ENCODE data around the gene DYNC2I2. TPM values are rescaled to one million over a fixed set of nuclear protein-coding genes. Genes with fewer than 3 reads are reported as not detected.

DYNC2I2 gene
- total and polyA plus RNA-seq, 10 of the 15 experiments (the other 5 are each of a cell fraction or from before 2014, with no cell fraction given), result 0.89 to 118 (median 47.9) TPM

DNA sequence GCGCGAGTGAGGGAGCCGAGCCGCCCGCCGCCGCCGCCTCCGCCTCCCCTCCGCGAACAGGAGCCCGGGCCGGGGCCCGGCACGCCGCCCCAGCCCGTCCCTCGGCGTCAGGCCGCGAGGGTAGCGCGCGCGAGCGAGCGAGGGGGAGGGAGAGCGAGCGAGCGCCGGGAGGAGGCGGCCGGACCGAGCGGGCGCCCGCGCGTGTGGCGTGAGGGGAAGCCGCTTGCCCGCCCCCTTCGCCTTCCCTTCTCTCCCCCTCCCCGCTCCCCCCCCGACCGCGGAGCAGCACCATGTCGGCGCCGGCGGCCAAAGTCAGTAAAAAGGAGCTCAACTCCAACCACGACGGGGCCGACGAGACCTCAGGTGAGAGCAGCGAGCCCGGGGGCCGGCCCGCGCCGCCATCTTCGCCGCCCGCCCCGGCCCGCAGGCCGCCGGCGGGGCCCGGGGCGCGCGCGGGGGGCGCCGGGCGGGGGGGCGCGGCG, 32.7 kb upstream of the DYNC2I2 start (continued):
- TF ChIP-seq MEF2B (IDR thresholded peaks at IDR 0.05; ENCODE audit: partially characterized antibody, poor library complexity, severe bottlenecking) (no peak), CREB1 (IDR thresholded peaks at IDR 0.05; ENCODE audit: low read depth) (no peak)
- TF ChIP-seq, protein P1, sequence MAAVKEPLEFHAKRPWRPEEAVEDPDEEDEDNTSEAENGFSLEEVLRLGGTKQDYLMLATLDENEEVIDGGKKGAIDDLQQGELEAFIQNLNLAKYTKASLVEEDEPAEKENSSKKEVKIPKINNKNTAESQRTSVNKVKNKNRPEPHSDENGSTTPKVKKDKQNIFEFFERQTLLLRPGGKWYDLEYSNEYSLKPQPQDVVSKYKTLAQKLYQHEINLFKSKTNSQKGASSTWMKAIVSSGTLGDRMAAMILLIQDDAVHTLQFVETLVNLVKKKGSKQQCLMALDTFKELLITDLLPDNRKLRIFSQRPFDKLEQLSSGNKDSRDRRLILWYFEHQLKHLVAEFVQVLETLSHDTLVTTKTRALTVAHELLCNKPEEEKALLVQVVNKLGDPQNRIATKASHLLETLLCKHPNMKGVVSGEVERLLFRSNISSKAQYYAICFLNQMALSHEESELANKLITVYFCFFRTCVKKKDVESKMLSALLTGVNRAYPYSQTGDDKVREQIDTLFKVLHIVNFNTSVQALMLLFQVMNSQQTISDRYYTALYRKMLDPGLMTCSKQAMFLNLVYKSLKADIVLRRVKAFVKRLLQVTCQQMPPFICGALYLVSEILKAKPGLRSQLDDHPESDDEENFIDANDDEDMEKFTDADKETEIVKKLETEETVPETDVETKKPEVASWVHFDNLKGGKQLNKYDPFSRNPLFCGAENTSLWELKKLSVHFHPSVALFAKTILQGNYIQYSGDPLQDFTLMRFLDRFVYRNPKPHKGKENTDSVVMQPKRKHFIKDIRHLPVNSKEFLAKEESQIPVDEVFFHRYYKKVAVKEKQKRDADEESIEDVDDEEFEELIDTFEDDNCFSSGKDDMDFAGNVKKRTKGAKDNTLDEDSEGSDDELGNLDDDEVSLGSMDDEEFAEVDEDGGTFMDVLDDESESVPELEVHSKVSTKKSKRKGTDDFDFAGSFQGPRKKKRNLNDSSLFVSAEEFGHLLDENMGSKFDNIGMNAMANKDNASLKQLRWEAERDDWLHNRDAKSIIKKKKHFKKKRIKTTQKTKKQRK (IDR thresholded peaks at IDR 0.05; ENCODE audit: low read depth, low read length), result no peak

DNA sequence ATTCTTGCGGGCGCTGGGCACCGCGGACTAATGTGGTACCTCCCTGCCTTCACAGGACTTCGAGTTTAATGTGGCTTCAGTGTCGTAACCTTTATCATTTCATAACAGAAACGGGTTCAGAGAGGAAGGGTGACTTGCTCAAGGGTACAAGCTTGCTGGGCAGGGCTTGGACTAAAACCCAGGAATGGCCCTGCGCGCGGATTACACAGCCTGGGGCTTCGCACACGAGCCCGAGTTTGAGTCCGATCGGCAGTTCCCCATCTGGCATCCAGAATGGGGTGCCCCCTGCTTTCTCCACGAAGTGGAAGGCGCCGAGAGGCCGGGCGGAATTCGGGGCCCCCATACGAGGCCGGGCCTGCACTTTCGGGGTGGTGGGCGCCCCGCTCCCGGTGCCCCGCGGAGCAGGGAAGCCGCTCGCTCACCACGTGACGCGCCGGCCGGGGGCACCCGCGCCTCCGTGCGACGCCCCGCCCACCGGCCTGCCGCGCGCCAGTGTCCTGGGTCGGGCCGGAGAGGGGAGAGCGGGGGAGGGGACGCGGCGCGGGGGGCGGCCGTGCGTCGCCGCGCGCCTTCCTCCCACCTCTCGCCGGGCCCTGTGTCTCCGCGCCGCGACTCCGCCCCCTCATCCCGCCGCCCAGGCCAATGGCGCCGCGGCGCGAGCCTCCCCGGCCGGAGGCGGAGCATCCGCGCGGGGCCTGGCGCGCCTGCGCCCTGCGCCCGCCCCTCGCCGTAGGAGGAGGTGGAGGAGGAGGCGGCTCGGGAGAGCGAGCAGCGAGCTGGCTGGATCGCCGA, 32.0 kb upstream of the DYNC2I2 start, which contains the start of gene SET:
Gene SET (plus strand): TSS at position 722 of the 792 bp plus-strand sequence. CDS start 361 bp downstream, outside the sequence.
- no peaks in the 10 kb centered on the region for H3K27me3 ChIP-seq (replicated peaks in 1 of 2; ENCODE audit: control insufficient read depth in 2 of 2, insufficient read depth in 2 of 2, low read length in 1 of 2)
- TF ChIP-seq BRCA1 (IDR thresholded peaks at IDR 0.05; ENCODE audit: low read depth, low read length), result no peak
- no peak for TF ChIP-seq MEF2B (IDR thresholded peaks at IDR 0.05; ENCODE audit: partially characterized antibody, poor library complexity, severe bottlenecking)
- no peak for TF ChIP-seq TBL1XR1 (IDR thresholded peaks at IDR 0.05; ENCODE audit: low read depth, low read length)
- TF ChIP-seq GATAD2B (conservative IDR thresholded peaks at IDR 0.05; ENCODE audit: low read depth), result peak; percentile 82
- TF ChIP-seq SMARCA5 (IDR thresholded peaks at IDR 0.05), result no peak
- peak; percentile 42 for TF ChIP-seq MYC (IDR thresholded peaks at IDR 0.05; ENCODE audit: insufficient read depth, insufficient read length, insufficient replicate concordance, low read length, severe bottlenecking)
- TF ChIP-seq, protein P2, sequence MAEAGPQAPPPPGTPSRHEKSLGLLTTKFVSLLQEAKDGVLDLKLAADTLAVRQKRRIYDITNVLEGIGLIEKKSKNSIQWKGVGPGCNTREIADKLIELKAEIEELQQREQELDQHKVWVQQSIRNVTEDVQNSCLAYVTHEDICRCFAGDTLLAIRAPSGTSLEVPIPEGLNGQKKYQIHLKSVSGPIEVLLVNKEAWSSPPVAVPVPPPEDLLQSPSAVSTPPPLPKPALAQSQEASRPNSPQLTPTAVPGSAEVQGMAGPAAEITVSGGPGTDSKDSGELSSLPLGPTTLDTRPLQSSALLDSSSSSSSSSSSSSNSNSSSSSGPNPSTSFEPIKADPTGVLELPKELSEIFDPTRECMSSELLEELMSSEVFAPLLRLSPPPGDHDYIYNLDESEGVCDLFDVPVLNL (IDR thresholded peaks at IDR 0.05; ENCODE audit: low read depth, low read length), result no peak
- TF ChIP-seq, protein P3, sequence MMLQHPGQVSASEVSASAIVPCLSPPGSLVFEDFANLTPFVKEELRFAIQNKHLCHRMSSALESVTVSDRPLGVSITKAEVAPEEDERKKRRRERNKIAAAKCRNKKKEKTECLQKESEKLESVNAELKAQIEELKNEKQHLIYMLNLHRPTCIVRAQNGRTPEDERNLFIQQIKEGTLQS (IDR thresholded peaks at IDR 0.05; ENCODE audit: borderline replicate concordance, extremely low read depth, low read depth, low read length), result peak; percentile 42; the same call in 1 of the 2 replicates

More for the DNA sequence above, 32.0 kb upstream of the DYNC2I2 start, which contains the start of gene SET:
- H3K27ac ChIP-seq (ENCODE audit: control insufficient read depth, insufficient read depth), result peak within 1 kb of the TSS; percentile 81
- peaks cover 13% of the 10 kb centered on the region; the same call in 1 of the 2 replicates for H3K4me1 ChIP-seq (ENCODE audit: control insufficient read depth, insufficient read depth, low read length)
- no peaks in the 10 kb centered on the region for H3K9me3 ChIP-seq (replicated peaks; ENCODE audit: control insufficient read depth, insufficient read depth, low read length)
- intact Hi-C loops (cut with micrococcal nuclease; ENCODE audit: unreplicated experiment) (loop anchor here (10.0 kb wide), 1 partner anchor 134 kb away; the partner anchor contains the start of gene SPTAN1), in situ Hi-C loops (cut with MboI) (no loop called here)
- ChIA-PET SMC1A (ENCODE audit: uncharacterized antibody, unreplicated experiment) (interaction anchor here (0.7 to 1.0 kb wide), 2 partner anchors 43 to 45 kb away, joined by 3 to 4 read pairs; no protein-coding TSS in a partner anchor), CTCF (interaction anchor here (0.5 kb wide), 1 partner anchor 30 kb away, joined by 3 read pairs; no protein-coding TSS in a partner anchor), RAD21 (ENCODE audit: unreplicated experiment) (interaction anchor here (1.0 kb wide), 1 partner anchor 45 kb away, joined by 3 read pairs; no protein-coding TSS in a partner anchor), POLR2A (interaction anchor here (0.6 to 2.1 kb wide), 6 partner anchors 7 to 271 kb away, joined by 3 to 7 read pairs (median 4); partner anchors contain the start of genes DYNC2I2 and ZDHHC12)
- H3K79me2 ChIP-seq (ENCODE audit: control insufficient read depth, insufficient read depth, low read length), result peaks cover 91% of the 10 kb centered on the region
- peak; percentile 73 for DNase-seq (ENCODE audit: low read depth, low spot score)
- peak within 1 kb of the TSS; percentile 100 for H3K4me3 ChIP-seq
- H4K20me1 ChIP-seq (ENCODE audit: control insufficient read depth, insufficient read depth), result peaks cover 3% of the 10 kb centered on the region; the same call in 1 of the 2 replicates
- H3K9ac ChIP-seq (ENCODE audit: control insufficient read depth, insufficient read depth, low read length), result peak within 1 kb of the TSS; percentile 81
- H3K4me2 ChIP-seq (ENCODE audit: control insufficient read depth, insufficient read depth), result peak within 1 kb of the TSS; percentile 93
- peak; percentile 76 for ATAC-seq
- FAIRE-seq, result peak; percentile 56
- WGBS (ENCODE audit: insufficient coverage, insufficient replicate concordance, low lambda C conversion rate, missing lambda C conversion rate), result 9% methylated on average over 52 of the region's 93 CpGs
- BruUV-seq (replicated peaks), result no TSS peak
- H2AFZ ChIP-seq (ENCODE audit: control insufficient read depth, low read depth, low read length), result peak within 1 kb of the TSS; percentile 70
- H3K36me3 ChIP-seq (ENCODE audit: control insufficient read depth in 2 of 2, insufficient read depth in 2 of 2, low read length in 1 of 2), result peaks cover 2 to 12% of the 10 kb centered on the region in 2 experiments

All from GM12878 (cell line).